Keratinocyte (primary cell): ENCODE measurements around the gene STK11. TPM values are rescaled to one million over a fixed set of nuclear protein-coding genes. Genes with fewer than 3 reads are reported as not detected.

Experiments
- DNase-seq: peaks from one replicate; pipeline ENCODE4 v3.0.0-alpha.2; 2011; ENCODE audit warnings: low read depth, missing footprints, low spot score
- FAIRE-seq: peaks from 2 replicates; lab custom pipeline; 2011; peaks lifted over from hg19 to GRCh38; lab: Jason Lieb, UNC
- H2AFZ ChIP-seq: 2 replicates; pipeline ENCODE4 v1.6.0; 2012; ENCODE audit warnings: low read length, control low read depth, inconsistent platforms; ENCODE audit not compliant: control insufficient read depth
- H3K27ac ChIP-seq: 2 replicates; pipeline ENCODE4 v1.5.1; 2011; ENCODE audit warnings: low read length; ENCODE audit not compliant: control insufficient read depth, insufficient read depth
- H3K27me3 ChIP-seq: 3 replicates; pipeline ENCODE4 v1.6.0; 2011; ENCODE audit warnings: low read length; ENCODE audit not compliant: control insufficient read depth, insufficient read depth; ENCODE audit errors: extremely low read depth
- H3K36me3 ChIP-seq, 2 experiments: 2 replicates in 1 of 2; 3 replicates in 1 of 2; pipeline ENCODE4 v1.5.1; 2011; ENCODE audit warnings: low read length in 2 of 2, mild to moderate bottlenecking in 1 of 2; ENCODE audit not compliant: control insufficient read depth in 2 of 2, insufficient read depth in 2 of 2; ENCODE audit errors: extremely low read depth in 1 of 2
- H3K4me1 ChIP-seq: 3 replicates; pipeline ENCODE4 v1.5.1; 2011; ENCODE audit warnings: low read length; ENCODE audit not compliant: control insufficient read depth, insufficient read depth; ENCODE audit errors: extremely low read depth
- H3K4me2 ChIP-seq: 3 replicates; pipeline ENCODE4 v1.6.0; 2011; ENCODE audit warnings: low read depth, low read length; ENCODE audit not compliant: control insufficient read depth, insufficient read depth; ENCODE audit errors: extremely low read depth
- H3K4me3 ChIP-seq, 3 experiments: fragments of 200-600 bp in 1 of 3; sonication (generic) in 1 of 3; 2 replicates in 2 of 3; 3 replicates in 1 of 3; pipeline ENCODE4 v1.5.1; 2011 to 2016; ENCODE audit warnings: low read length in 3 of 3, mild to moderate bottlenecking in 3 of 3, control low read depth in 2 of 3, inconsistent platforms in 1 of 3, low read depth in 1 of 3, mixed read lengths in 1 of 3, mixed run types in 1 of 3, moderate library complexity in 1 of 3; ENCODE audit not compliant: control insufficient read depth in 2 of 3, insufficient read depth in 2 of 3; ENCODE audit errors: extremely low read depth in 1 of 3
- H3K79me2 ChIP-seq: 2 replicates; pipeline ENCODE4 v1.6.0; 2012; ENCODE audit warnings: low read length; ENCODE audit not compliant: control insufficient read depth, insufficient read depth
- H3K9ac ChIP-seq: 3 replicates; pipeline ENCODE4 v1.6.0; 2011; ENCODE audit warnings: low read length; ENCODE audit not compliant: control insufficient read depth, insufficient read depth; ENCODE audit errors: extremely low read depth
- H3K9me1 ChIP-seq: 3 replicates; pipeline ENCODE4 v1.6.0; 2011; ENCODE audit warnings: low read length; ENCODE audit not compliant: control insufficient read depth, insufficient read depth; ENCODE audit errors: extremely low read depth
- H3K9me3 ChIP-seq: 2 replicates; pipeline ENCODE4 v1.5.1; 2012; ENCODE audit warnings: low read depth, low read length; ENCODE audit not compliant: control insufficient read depth
- H4K20me1 ChIP-seq: 3 replicates; pipeline ENCODE4 v1.6.0; 2011; ENCODE audit warnings: low read length; ENCODE audit not compliant: control insufficient read depth, insufficient read depth; ENCODE audit errors: extremely low read depth
- CTCF ChIP-seq, 3 experiments: IDR thresholded peaks in 1 of 3; conservative IDR thresholded peaks in 1 of 3; optimal IDR thresholded peaks in 1 of 3; 2 replicates in 2 of 3; 3 replicates in 1 of 3; pipeline versions ENCODE3 to v1.5.1; 2011; ENCODE audit warnings: low read length in 3 of 3, mild to moderate bottlenecking in 3 of 3, moderate library complexity in 2 of 3, control low read depth in 1 of 3, inconsistent platforms in 1 of 3; ENCODE audit not compliant: insufficient read depth in 2 of 3; ENCODE audit errors: extremely low read depth in 1 of 3
- EZH2 ChIP-seq: IDR thresholded peaks from one replicate; pipeline ENCODE4 v1.6.1; 2012; ENCODE audit warnings: inconsistent platforms, mild to moderate bottlenecking, low read length, moderate library complexity
- dilution Hi-C: fragments of 300-500 bp; cut with MboI; formaldehyde crosslinking; loops from one replicate; pipeline ENCODE4 v1.7.0; 2020; ENCODE audit warnings: low sequenced_read_pairs; ENCODE audit not compliant: extremely low pct_ligation_motif_present
- polyA plus RNA-seq, 5 experiments: library from polyadenylated mRNA; depleted of rRNA in 3 of 5; stranded (reverse) in 3 of 5; stranded (forward) in 1 of 5; unstranded in 1 of 5; fragments of >200 nt; gene quantifications; 1 replicate in 1 of 5; 2 replicates in 3 of 5; 3 replicates in 1 of 5; pipeline versions ENCODE4 v1.2.1 to v1.2.3, GENCODE V29; 2011 to 2012; ENCODE audit warnings: missing spikeins in 2 of 5, low read depth in 1 of 5, low replicate concordance in 1 of 5

Gene STK11
- polyA plus RNA-seq, 1 donor (not counting 4 experiments of a cell fraction or from before 2014, with no cell fraction given), result 24.6 TPM

GRCh38 chr19:1270213-1270853 is 64.8 kb downstream of the STK11 start:
- TF ChIP-seq CTCF (optimal IDR thresholded peaks at IDR 0.05 in 1 of 3, IDR thresholded peaks at IDR 0.05 in 1 of 3, conservative IDR thresholded peaks at IDR 0.05 in 1 of 3; ENCODE audit: extremely low read depth in 1 of 3, insufficient read depth in 2 of 3, low read length in 3 of 3), result no peak
- no peak for TF ChIP-seq EZH2
- DNase-seq, result no peak
- peaks cover 61% of the 10 kb centered on the region for H3K4me1 ChIP-seq
- peak overlapping the region; percentile 83 for H3K9ac ChIP-seq
- H3K27ac ChIP-seq, result peak overlapping the region; percentile 89
- no peak for FAIRE-seq
- H3K9me3 ChIP-seq, result no peaks in the 10 kb centered on the region
- no peak overlapping the region for H2AFZ ChIP-seq
- H3K36me3 ChIP-seq, result peaks cover 29 to 36% of the 10 kb centered on the region in 2 experiments
- dilution Hi-C loops, result no loop called here
- no peaks in the 10 kb centered on the region for H3K9me1 ChIP-seq
- peaks cover 4% of the 10 kb centered on the region for H3K27me3 ChIP-seq
- H3K4me2 ChIP-seq, result peak overlapping the region; percentile 99
- peak overlapping the region; percentile 46 to 85 (median 84) for H3K4me3 ChIP-seq
- H3K79me2 ChIP-seq, result peaks cover 47% of the 10 kb centered on the region
- no peaks in the 10 kb centered on the region for H4K20me1 ChIP-seq

- DNase-seq, result no peak
- peaks cover 48% of the 10 kb centered on the region for H3K79me2 ChIP-seq
- peak overlapping the region; percentile 99 for H3K4me2 ChIP-seq
- TF ChIP-seq EZH2 (no peak), CTCF (optimal IDR thresholded peaks at IDR 0.05 in 1 of 3, IDR thresholded peaks at IDR 0.05 in 1 of 3, conservative IDR thresholded peaks at IDR 0.05 in 1 of 3; ENCODE audit: extremely low read depth in 1 of 3, insufficient read depth in 2 of 3, low read length in 3 of 3) (no peak)
- no peaks in the 10 kb centered on the region for H3K9me3 ChIP-seq
- H3K4me1 ChIP-seq, result peaks cover 55% of the 10 kb centered on the region
- peak overlapping the region; percentile 83 for H3K9ac ChIP-seq
- no peaks in the 10 kb centered on the region for H3K9me1 ChIP-seq
- H2AFZ ChIP-seq, result no peak overlapping the region
- no peak for FAIRE-seq
- peaks cover 29 to 36% of the 10 kb centered on the region in 2 experiments for H3K36me3 ChIP-seq
- H3K27ac ChIP-seq, result peak overlapping the region; percentile 89
- H4K20me1 ChIP-seq, result no peaks in the 10 kb centered on the region
- dilution Hi-C loops, result no loop called here
- peaks cover 4% of the 10 kb centered on the region for H3K27me3 ChIP-seq
- H3K4me3 ChIP-seq, result peak overlapping the region in 2 of 3 experiments; percentile 84 to 85
Observed at GRCh38 chr19:1270854-1271527, 65.4 kb downstream of the STK11 start.
